ENCODE results near the gene DZIP3.

The DZIP3 gene

GRCh38 chr3:108555966-108556581, 33.4 kb upstream of the DZIP3 start:
- Histone ChIP-seq H3K9me3 (ENCODE audit: control insufficient read depth in 5 of 5, low read length in 5 of 5) (no peaks in the 10 kb centered on the region), H3K4me3 (ENCODE audit: low read depth in 1 of 5, low read length in 5 of 5) (no peak overlapping the region), H3K27me3 (ENCODE audit: control insufficient read depth in 5 of 5, insufficient read depth in 4 of 5, low read length in 5 of 5) (no peaks in the 10 kb centered on the region), H3K36me3 (ENCODE audit: control insufficient read depth in 5 of 5, insufficient read depth in 5 of 5, low read length in 5 of 5) (peaks cover 0 to 4% (median 0%) of the 10 kb centered on the region in 5 donors), H3K9ac (ENCODE audit: low read length in 5 of 5) (no peak overlapping the region), H3K4me1 (ENCODE audit: control insufficient read depth in 5 of 5, insufficient read depth in 5 of 5, low read length in 5 of 5) (peaks cover 0 to 3% (median 0%) of the 10 kb centered on the region in 5 donors), H3K27ac (ENCODE audit: low read depth, low read length) (no peak overlapping the region)

- no peak overlapping the region for H3K9ac ChIP-seq (ENCODE audit: low read length in 5 of 5)
- no peak overlapping the region for H3K27ac ChIP-seq (ENCODE audit: low read depth, low read length)
- H3K9me3 ChIP-seq (ENCODE audit: control insufficient read depth in 5 of 5, low read length in 5 of 5) = no peaks in the 10 kb centered on the region
- H3K27me3 ChIP-seq (ENCODE audit: control insufficient read depth in 5 of 5, insufficient read depth in 4 of 5, low read length in 5 of 5) = no peaks in the 10 kb centered on the region
- peaks cover 0 to 7% (median 0%) of the 10 kb centered on the region in 5 donors for H3K36me3 ChIP-seq (ENCODE audit: control insufficient read depth in 5 of 5, insufficient read depth in 5 of 5, low read length in 5 of 5)
- H3K4me1 ChIP-seq (ENCODE audit: control insufficient read depth in 5 of 5, insufficient read depth in 5 of 5, low read length in 5 of 5) = no peaks in the 10 kb centered on the region
- no peak overlapping the region for H3K4me3 ChIP-seq (ENCODE audit: low read depth in 1 of 5, low read length in 5 of 5)
Measured at GRCh38 chr3:108562565-108562964, 27.0 kb upstream of the DZIP3 start.

GRCh38 chr3:108564564-108564963, 25.0 kb upstream of the DZIP3 start:
- Histone ChIP-seq H3K36me3 (ENCODE audit: control insufficient read depth in 5 of 5, insufficient read depth in 5 of 5, low read length in 5 of 5) (peaks cover 0 to 3% (median 0%) of the 10 kb centered on the region in 5 donors), H3K9ac (ENCODE audit: low read length in 5 of 5) (no peak overlapping the region), H3K4me3 (ENCODE audit: low read depth in 1 of 5, low read length in 5 of 5) (no peak overlapping the region), H3K27ac (ENCODE audit: low read depth, low read length) (no peak overlapping the region), H3K4me1 (ENCODE audit: control insufficient read depth in 5 of 5, insufficient read depth in 5 of 5, low read length in 5 of 5) (no peaks in the 10 kb centered on the region), H3K9me3 (ENCODE audit: control insufficient read depth in 5 of 5, low read length in 5 of 5) (no peaks in the 10 kb centered on the region), H3K27me3 (ENCODE audit: control insufficient read depth in 5 of 5, insufficient read depth in 4 of 5, low read length in 5 of 5) (no peaks in the 10 kb centered on the region)

- Histone ChIP-seq H3K4me3 (ENCODE audit: low read depth in 1 of 5, low read length in 5 of 5) (no peak overlapping the region), H3K27me3 (ENCODE audit: control insufficient read depth in 5 of 5, insufficient read depth in 4 of 5, low read length in 5 of 5) (no peaks in the 10 kb centered on the region), H3K4me1 (ENCODE audit: control insufficient read depth in 5 of 5, insufficient read depth in 5 of 5, low read length in 5 of 5) (no peaks in the 10 kb centered on the region), H3K9me3 (ENCODE audit: control insufficient read depth in 5 of 5, low read length in 5 of 5) (no peaks in the 10 kb centered on the region), H3K36me3 (ENCODE audit: control insufficient read depth in 5 of 5, insufficient read depth in 5 of 5, low read length in 5 of 5) (peaks cover 0 to 3% (median 0%) of the 10 kb centered on the region in 5 donors), H3K9ac (ENCODE audit: low read length in 5 of 5) (peak overlapping the region in 1 of 5 donors; percentile 16), H3K27ac (ENCODE audit: low read depth, low read length) (no peak overlapping the region)
Measured at GRCh38 chr3:108565506-108565905, 24.0 kb upstream of the DZIP3 start.

- H3K27me3 ChIP-seq (ENCODE audit: control insufficient read depth in 5 of 5, insufficient read depth in 4 of 5, low read length in 5 of 5) = no peaks in the 10 kb centered on the region
Measured at GRCh38 chr3:108566599-108566998, 22.9 kb upstream of the DZIP3 start.

GRCh38 chr3:108569336-108569735, 20.2 kb upstream of the DZIP3 start:
- Histone ChIP-seq H3K9me3 (ENCODE audit: control insufficient read depth in 5 of 5, low read length in 5 of 5) (no peaks in the 10 kb centered on the region), H3K4me3 (ENCODE audit: low read depth in 1 of 5, low read length in 5 of 5) (no peak overlapping the region), H3K36me3 (ENCODE audit: control insufficient read depth in 5 of 5, insufficient read depth in 5 of 5, low read length in 5 of 5) (peaks cover 0 to 3% (median 0%) of the 10 kb centered on the region in 5 donors), H3K9ac (ENCODE audit: low read length in 5 of 5) (no peak overlapping the region), H3K27me3 (ENCODE audit: control insufficient read depth in 5 of 5, insufficient read depth in 4 of 5, low read length in 5 of 5) (no peaks in the 10 kb centered on the region), H3K4me1 (ENCODE audit: control insufficient read depth in 5 of 5, insufficient read depth in 5 of 5, low read length in 5 of 5) (no peaks in the 10 kb centered on the region), H3K27ac (ENCODE audit: low read depth, low read length) (no peak overlapping the region)

More at GRCh38 chr3:108566599-108566998, 22.9 kb upstream of the DZIP3 start:
- Histone ChIP-seq H3K4me3 (ENCODE audit: low read depth in 1 of 5, low read length in 5 of 5) (no peak overlapping the region), H3K4me1 (ENCODE audit: control insufficient read depth in 5 of 5, insufficient read depth in 5 of 5, low read length in 5 of 5) (no peaks in the 10 kb centered on the region), H3K36me3 (ENCODE audit: control insufficient read depth in 5 of 5, insufficient read depth in 5 of 5, low read length in 5 of 5) (peaks cover 0 to 3% (median 0%) of the 10 kb centered on the region in 5 donors), H3K27ac (ENCODE audit: low read depth, low read length) (no peak overlapping the region), H3K9me3 (ENCODE audit: control insufficient read depth in 5 of 5, low read length in 5 of 5) (no peaks in the 10 kb centered on the region), H3K9ac (ENCODE audit: low read length in 5 of 5) (no peak overlapping the region)

- no peak overlapping the region for H3K4me3 ChIP-seq (ENCODE audit: low read depth in 1 of 5, low read length in 5 of 5)
- no peaks in the 10 kb centered on the region for H3K4me1 ChIP-seq (ENCODE audit: control insufficient read depth in 5 of 5, insufficient read depth in 5 of 5, low read length in 5 of 5)
- H3K9ac ChIP-seq (ENCODE audit: low read length in 5 of 5) = no peak overlapping the region
- no peak overlapping the region for H3K27ac ChIP-seq (ENCODE audit: low read depth, low read length)
- no peaks in the 10 kb centered on the region for H3K9me3 ChIP-seq (ENCODE audit: control insufficient read depth in 5 of 5, low read length in 5 of 5)
- peaks cover 0 to 4% (median 0%) of the 10 kb centered on the region in 5 donors for H3K36me3 ChIP-seq (ENCODE audit: control insufficient read depth in 5 of 5, insufficient read depth in 5 of 5, low read length in 5 of 5)
- H3K27me3 ChIP-seq (ENCODE audit: control insufficient read depth in 5 of 5, insufficient read depth in 4 of 5, low read length in 5 of 5) = no peaks in the 10 kb centered on the region
Measured at GRCh38 chr3:108578064-108578463, 11.5 kb upstream of the DZIP3 start.

- H3K36me3 ChIP-seq (ENCODE audit: control insufficient read depth in 5 of 5, insufficient read depth in 5 of 5, low read length in 5 of 5) = no peaks in the 10 kb centered on the region
- peaks cover 0 to 16% (median 12%) of the 10 kb centered on the region in 5 donors for H3K4me1 ChIP-seq (ENCODE audit: control insufficient read depth in 5 of 5, insufficient read depth in 5 of 5, low read length in 5 of 5)
- no peaks in the 10 kb centered on the region for H3K27me3 ChIP-seq (ENCODE audit: control insufficient read depth in 5 of 5, insufficient read depth in 4 of 5, low read length in 5 of 5)
- peak overlapping the region; percentile 99 for H3K27ac ChIP-seq (ENCODE audit: low read depth, low read length)
- peak overlapping the region; percentile 83 to 99 (median 92) for H3K4me3 ChIP-seq (ENCODE audit: low read depth in 1 of 5, low read length in 5 of 5)
- no peaks in the 10 kb centered on the region for H3K9me3 ChIP-seq (ENCODE audit: control insufficient read depth in 5 of 5, low read length in 5 of 5)
- peak overlapping the region; percentile 93 to 99 (median 98) for H3K9ac ChIP-seq (ENCODE audit: low read length in 5 of 5)
Measured at GRCh38 chr3:108588601-108589000, 921 bp upstream of the DZIP3 start.

GRCh38 chr3:108589998-108590323, 439 bp downstream of the DZIP3 start:
- Histone ChIP-seq H3K4me1 (ENCODE audit: control insufficient read depth in 5 of 5, insufficient read depth in 5 of 5, low read length in 5 of 5) (peaks cover 0 to 16% (median 12%) of the 10 kb centered on the region in 5 donors), H3K9me3 (ENCODE audit: control insufficient read depth in 5 of 5, low read length in 5 of 5) (no peaks in the 10 kb centered on the region), H3K27ac (ENCODE audit: low read depth, low read length) (peak overlapping the region; percentile 99), H3K27me3 (ENCODE audit: control insufficient read depth in 5 of 5, insufficient read depth in 4 of 5, low read length in 5 of 5) (no peaks in the 10 kb centered on the region), H3K36me3 (ENCODE audit: control insufficient read depth in 5 of 5, insufficient read depth in 5 of 5, low read length in 5 of 5) (no peaks in the 10 kb centered on the region), H3K9ac (ENCODE audit: low read length in 5 of 5) (peak overlapping the region; percentile 93 to 99 (median 98)), H3K4me3 (ENCODE audit: low read depth in 1 of 5, low read length in 5 of 5) (peak overlapping the region; percentile 83 to 99 (median 92))

- peaks cover 0 to 16% (median 12%) of the 10 kb centered on the region in 5 donors for H3K4me1 ChIP-seq (ENCODE audit: control insufficient read depth in 5 of 5, insufficient read depth in 5 of 5, low read length in 5 of 5)
Measured at GRCh38 chr3:108590460-108590859, 938 bp downstream of the DZIP3 start.

More at GRCh38 chr3:108590460-108590859, 938 bp downstream of the DZIP3 start:
- Histone ChIP-seq H3K9ac (ENCODE audit: low read length in 5 of 5) (peak overlapping the region; percentile 3 to 99 (median 96)), H3K36me3 (ENCODE audit: control insufficient read depth in 5 of 5, insufficient read depth in 5 of 5, low read length in 5 of 5) (no peaks in the 10 kb centered on the region), H3K4me3 (ENCODE audit: low read depth in 1 of 5, low read length in 5 of 5) (peak overlapping the region; percentile 83 to 99 (median 92)), H3K27me3 (ENCODE audit: control insufficient read depth in 5 of 5, insufficient read depth in 4 of 5, low read length in 5 of 5) (no peaks in the 10 kb centered on the region), H3K9me3 (ENCODE audit: control insufficient read depth in 5 of 5, low read length in 5 of 5) (no peaks in the 10 kb centered on the region), H3K27ac (ENCODE audit: low read depth, low read length) (peak overlapping the region; percentile 99)
